HG02973 (cell line): ENCODE data around the gene FMC1.

ENCODE experiments used
- ATAC-seq: cut with Tn5 transposase; IDR thresholded peaks from one replicate; pipeline ENCODE4 v1.9.1; 2021; ENCODE audit warnings: moderate library complexity; ENCODE audit not compliant: unreplicated experiment

Gene FMC1

GRCh38 chr7:139370943-139371313 lies 29.8 kb downstream of the FMC1 start:
- ATAC-seq, result no peak

DNA sequence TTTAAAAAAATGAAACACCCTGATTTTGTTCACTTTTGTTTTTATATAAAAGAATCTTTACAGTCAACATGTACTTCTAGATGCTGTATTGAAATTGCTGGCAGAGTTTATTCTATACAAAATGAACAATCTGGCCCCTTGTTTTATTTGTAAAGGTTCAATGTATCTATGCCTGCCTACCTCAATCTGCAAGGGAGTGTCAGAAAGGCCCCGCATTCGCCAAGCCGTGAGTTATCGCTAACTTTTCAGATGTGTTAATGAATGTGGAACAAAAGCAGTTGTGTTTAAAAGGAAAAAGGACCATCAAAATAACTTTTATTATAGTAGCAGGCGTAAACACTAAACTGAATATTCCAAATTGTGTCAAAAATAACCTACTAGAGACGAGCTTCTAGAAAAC lies 33.1 kb downstream of the FMC1 start:
- no peak for ATAC-seq

DNA sequence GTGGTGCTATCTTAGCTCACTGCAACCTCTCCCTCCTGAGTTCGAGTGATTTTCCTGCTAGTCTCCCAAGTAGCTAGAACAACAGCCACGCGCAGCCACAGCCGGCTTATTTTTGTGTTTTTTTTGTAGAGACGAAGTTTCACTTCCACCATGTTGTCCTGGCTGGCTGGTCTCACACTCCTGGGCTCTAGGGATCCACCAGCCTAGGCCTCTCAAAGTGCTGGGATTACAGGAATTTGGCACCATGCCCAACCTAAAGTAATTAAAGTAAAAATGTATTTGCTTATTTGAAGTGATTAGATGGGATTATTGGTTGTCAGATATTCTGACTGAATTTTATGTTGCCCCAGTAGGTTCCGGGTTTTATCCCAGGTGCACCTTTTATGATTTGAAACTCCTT lies 41.3 kb downstream of the FMC1 start:
- ATAC-seq, result no peak

DNA sequence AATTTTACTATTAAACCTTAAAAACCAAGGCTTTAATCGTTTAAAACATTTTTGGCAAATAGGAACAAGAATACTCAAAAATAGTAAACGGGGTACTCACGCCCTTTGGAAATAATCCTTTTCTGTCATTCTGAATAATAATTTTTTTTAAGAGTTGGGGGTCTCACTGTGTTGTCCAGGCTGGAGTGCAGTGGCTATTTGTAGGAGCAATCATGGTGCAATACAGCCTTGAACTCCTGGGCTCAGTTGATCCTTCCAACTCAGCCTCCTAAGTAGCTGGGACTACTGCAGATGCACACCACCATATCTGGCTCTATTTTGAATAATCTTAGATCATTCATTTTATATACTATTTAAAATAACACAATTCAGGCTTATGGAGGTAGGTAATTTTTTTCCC lies 43.5 kb downstream of the FMC1 start:
- no peak for ATAC-seq

DNA sequence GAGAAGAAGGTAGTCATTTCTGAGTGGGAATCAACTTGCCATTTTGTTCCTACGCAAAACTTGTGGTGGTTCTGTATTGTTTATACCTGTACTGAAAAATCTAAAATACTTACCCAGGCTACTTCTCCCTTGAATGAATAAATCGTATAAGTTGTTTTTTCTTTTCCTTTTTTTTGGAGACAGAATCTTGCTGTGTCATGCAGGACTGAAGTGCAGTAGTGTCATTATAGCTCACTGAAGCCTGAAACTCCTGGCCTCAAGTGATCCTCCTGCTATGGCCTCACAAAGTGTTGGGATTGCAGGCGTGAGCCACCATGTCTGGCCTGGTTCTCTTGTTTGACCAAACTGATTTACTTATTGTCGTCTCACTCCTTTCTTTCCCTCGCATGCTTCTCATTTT lies 46.5 kb downstream of the FMC1 start:
- no peak for ATAC-seq

DNA sequence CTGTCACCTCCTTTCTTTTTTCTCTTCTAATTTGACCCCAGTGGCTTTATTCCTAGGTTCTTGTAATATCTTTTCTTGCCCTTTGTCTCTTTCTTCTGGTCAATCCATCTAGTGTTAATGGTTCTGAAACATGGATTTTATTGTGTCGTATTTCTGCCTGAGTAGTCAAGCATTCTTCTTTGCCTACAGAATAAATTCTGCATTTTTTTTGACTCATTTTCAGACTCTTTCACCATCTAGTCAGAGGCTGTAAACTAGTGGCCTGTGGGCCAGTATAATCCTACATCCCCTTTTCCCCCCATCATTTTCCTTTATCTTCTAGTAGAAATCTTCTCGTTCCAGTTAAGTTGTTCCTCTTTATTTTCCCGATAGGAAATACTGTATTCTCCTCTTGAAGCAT lies 48.0 kb downstream of the FMC1 start:
- ATAC-seq, result no peak

DNA sequence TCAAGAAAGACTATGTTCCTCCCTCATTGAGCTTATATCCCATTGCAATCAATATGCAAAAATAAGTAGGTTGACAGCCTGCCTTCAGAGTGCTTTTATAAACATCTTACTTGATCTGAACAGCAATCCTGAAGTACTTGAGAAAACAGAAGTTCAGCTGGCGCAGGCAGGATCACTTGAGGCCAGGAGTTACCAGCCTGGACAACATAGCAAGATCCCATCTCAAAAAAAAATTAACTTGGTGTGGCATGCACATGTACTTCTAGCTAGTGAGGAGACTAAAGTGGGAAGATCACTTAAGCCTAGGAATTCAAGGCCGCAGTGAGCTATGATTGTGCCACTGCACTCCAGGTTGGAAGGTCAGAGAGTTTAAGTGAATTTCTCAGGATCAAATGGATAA lies 48.6 kb downstream of the FMC1 start:
- no peak for ATAC-seq

GRCh38 chr7:139393621-139394211 lies 52.6 kb downstream of the FMC1 start:
- ATAC-seq, result no peak

DNA sequence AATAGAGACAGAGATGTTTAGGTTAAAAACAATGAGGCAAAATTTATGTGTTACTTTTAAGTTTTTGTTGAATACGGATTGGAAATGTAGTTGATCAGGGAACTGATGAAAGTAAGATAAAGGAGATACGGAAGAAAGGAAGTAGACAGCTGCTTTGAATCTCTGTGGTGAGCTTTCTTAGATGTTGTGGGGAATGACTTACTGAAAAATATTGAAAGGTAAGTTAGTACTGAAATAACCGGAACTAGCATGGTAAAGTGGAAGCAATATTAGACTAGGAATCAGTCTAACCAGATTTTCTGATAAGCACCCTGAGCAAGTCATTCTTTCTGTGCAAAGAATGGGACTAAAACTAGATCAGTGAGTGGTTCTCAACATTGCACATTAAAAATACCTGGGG lies 53.4 kb downstream of the FMC1 start:
- ATAC-seq, result no peak
